NCI-H226 (cell line): ENCODE results near the gene TMCC1.
A peak's percentile ranks its signal among the peaks of the same experiment; 100 is the strongest.
"Not testable (repeated sequence)": the region's sequence is repeated elsewhere in the genome, so short reads cannot be mapped to it uniquely, and the experiment has no call there.

ENCODE experiments used
- DNase-seq: peaks from one replicate; pipeline ENCODE4 v3.0.0-alpha.2; 2015

The TMCC1 gene

DNA sequence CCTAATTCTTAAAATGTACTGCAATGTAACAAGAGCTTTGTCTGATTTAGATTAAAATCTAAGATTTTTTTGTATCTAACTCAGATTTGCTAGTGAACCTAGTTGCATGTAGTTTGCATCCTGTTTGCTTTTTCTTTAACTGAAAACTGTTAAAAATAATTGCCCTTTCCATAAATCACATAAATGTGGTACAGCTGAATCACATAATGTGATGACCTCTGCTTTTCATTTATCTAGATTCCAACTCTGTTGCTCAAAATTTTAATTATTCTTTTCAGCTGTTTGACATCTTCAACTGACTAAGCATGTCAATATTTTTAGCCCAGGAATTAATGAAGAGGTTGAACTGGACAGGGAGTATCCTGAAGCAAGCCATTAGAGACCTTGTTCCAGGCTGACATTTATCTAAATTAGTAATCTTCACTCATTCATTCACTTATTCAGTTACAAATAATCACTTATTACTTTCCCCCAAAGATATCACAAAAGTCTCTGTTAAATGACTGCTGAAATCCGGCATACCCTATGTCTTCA lies 185.1 kb downstream of the TMCC1 start:
- DNase-seq: no peak

DNA sequence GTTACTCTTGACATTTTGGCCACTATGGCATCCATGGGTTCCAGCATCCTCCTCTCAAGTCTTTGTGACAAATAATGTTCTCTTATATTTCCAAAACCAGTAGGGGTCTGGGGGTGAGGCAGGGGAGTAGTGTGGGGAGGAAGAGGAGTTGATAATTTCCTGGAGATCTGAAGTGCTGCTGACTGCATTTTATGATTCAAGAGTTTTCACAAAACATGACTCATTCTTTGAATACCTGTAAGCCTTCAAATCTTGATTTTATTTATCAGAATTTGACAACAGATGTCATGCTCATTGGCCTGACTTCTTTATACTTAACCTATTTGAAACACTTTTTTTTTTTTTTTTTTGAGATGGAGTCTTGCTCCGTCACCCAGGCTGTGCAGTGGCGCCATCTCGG lies 188.2 kb downstream of the TMCC1 start:
- DNase-seq: no peak

DNA sequence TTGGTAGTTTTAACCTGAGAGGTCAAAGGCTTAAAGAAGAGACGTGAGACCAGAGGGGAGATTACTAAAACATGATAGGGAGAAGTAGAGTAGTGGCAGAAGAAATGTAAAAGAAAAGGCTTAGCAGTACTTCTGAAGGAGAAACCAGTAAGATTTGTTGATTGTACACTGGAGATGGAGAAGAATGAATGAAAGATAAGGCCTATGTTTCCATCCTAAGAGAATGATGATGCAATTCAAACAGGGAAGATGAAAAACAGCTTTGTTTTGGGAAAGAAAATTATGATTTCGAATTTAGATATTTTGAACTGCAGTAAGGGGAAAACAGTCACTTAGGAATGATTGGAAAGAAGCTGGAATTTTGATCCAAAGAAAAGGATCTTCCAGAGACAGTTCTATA lies 189.6 kb downstream of the TMCC1 start:
- DNase-seq: no peak

- DNase-seq: no peak
These were observed 190.4 kb downstream of the TMCC1 start for GRCh38 chr3:129702934-129703712.

- DNase-seq: no peak
These were observed 192.3 kb downstream of the TMCC1 start for GRCh38 chr3:129701161-129701560.

GRCh38 chr3:129699612-129700011 lies 193.9 kb downstream of the TMCC1 start:
- no peak for DNase-seq

GRCh38 chr3:129699199-129699598 lies 194.3 kb downstream of the TMCC1 start:
- DNase-seq: no peak

DNA sequence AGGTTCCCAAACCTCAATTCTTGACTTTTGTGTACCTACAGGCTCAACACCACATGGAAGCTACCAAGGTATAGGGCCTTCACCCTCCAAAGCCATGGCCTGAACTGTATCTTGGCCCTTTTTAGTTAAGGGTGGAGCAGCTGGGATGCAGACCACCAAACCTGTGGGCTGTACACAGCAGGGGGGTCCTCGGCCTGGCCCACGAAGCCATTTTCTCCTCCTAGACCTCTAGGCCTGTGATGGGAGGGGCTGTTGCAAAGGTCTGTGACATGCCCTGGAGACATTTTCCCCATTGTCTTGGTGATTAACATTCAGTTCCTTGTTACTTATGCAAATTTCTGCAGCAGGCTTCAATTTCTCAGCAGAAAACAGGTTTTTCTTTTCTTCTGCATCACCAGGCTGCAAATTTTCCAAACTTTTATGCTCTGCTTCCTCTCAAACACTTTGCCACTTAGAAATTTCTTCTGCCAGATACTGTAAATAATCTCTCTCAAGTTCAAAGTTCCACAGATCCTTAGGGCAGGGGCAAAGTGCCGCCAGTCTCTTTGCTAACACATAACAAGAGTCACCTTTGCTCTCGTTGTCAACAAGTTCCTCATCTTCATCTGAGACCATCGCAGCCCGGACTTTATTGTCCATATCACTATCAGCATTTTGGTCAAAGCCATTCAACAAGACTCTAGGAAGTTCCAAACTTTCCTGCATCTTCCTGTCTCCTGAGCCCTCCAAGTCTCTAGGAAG lies 196.1 kb downstream of the TMCC1 start:
- no peak for DNase-seq

DNA sequence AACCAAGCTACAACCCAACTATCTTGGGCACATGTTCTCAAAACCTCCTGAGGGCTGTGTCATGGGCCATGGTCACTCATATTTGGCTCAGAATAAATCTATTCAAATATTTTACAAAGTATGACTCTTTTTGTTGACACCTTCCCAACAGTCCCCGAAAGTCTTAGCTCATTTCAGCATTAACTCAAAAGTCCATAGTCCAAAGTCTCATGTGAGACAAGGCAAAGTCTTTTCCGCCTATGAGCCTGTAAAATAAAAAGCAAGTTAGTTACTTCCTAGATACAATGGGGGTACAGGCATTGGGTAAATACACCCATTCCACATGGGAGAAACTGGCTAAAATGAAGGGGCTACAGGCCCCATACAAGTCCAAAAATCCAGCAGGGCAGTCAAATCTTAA lies 197.1 kb downstream of the TMCC1 start:
- not testable (repeated sequence) for DNase-seq

GRCh38 chr3:129695230-129695629 lies 198.3 kb downstream of the TMCC1 start:
- DNase-seq: no peak

DNA sequence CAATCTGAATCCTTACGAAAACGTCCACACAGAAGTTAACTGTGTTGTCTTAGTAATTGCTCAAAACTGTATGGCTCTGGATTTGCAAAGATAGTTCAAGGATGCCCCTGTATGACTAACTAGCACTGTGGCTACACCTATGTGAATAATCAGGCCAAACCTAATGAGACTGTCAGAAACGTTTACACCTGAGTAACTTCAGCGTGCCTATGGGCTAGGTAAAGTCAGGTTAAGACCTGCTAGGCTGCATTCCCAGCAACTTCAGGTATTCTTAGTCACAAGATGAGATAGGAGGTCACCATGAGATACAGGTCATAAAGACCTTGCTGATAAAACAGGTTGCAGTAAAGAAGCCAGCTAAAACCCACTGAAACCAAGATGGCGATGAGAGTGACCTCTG lies 199.3 kb downstream of the TMCC1 start:
- no peak for DNase-seq

GRCh38 chr3:129692743-129693142 lies 200.8 kb downstream of the TMCC1 start:
- DNase-seq: no peak

DNA sequence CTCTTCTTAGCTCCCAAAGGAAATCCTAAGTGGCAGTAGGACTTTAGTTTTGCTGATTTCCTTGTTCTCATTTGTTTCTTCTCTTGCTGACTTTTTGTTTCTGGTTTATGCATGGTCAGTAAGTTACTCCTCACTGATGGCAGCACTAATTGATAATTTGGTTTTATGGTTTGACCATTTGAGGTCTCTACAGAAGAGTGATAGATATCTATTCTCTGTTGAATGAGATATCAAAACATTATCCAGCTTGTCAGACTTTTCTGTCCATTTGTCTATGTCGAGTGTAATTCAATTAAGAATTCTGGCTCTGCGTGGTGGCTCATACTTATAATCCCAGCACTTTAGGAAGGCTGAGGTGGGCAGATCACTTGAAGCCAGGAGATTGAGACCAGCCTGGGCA lies 202.5 kb downstream of the TMCC1 start:
- DNase-seq: no peak

- peak; percentile 36 for DNase-seq
These were observed 203.1 kb downstream of the TMCC1 start for GRCh38 chr3:129690406-129690805.

- DNase-seq: no peak
These were observed 204.5 kb downstream of the TMCC1 start for GRCh38 chr3:129689036-129689435.

DNA sequence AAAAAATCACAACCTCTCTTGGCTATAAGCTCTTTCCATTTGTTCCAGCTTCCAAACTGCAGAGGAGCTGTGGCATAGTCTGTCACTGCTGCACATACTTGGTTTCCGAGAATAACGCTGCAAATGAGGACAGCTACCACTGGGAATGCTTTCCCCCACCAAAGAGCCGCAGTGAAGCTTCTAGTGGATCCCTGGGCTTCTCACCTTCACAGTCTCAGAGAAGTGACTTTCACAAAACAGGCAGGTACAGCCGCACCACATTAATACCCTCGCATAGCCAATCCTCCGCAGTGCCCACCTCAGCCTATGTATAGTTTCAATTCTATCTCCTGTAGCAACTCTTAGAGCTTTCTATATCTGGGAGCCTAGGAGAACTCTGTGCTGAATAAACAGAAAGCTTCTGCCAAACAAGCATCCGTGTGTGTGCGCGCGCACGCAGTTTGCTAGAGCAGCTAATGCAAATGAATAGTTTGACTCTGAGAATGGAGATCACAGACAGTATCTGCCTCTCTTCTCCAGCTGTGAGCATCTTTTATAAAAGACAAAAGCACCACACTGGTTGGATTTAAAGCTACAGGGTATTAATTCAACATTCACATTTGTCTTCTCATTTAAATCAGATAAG lies 205.1 kb downstream of the TMCC1 start:
- DNase-seq: no peak

DNA sequence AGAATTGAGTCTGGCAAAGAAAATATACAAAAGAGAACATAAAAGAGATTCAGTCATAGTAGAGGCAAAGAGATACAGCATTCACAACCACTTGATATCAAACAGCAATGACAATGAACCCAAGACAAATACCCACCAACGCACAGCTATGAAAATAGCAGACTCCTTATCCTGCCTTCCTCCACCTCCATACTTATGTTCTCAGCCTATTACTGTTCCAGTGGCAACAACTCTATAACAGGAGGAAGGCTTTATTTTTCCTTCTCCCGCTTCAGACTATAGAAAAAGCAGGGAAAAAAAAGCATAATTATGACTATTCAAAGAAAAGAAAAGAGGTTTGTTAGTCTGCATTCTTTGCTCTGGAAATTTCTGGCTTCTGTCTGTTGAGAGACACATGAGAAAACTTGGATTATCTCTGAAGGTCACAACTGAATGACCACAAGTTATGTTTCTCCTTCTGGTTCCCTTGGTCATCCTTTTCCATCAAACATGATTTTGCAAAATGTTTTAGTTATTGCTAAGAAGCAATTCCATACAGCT lies 205.9 kb downstream of the TMCC1 start:
- DNase-seq: no peak

GRCh38 chr3:129686941-129687340 lies 206.6 kb downstream of the TMCC1 start:
- DNase-seq: peak; percentile 26

DNA sequence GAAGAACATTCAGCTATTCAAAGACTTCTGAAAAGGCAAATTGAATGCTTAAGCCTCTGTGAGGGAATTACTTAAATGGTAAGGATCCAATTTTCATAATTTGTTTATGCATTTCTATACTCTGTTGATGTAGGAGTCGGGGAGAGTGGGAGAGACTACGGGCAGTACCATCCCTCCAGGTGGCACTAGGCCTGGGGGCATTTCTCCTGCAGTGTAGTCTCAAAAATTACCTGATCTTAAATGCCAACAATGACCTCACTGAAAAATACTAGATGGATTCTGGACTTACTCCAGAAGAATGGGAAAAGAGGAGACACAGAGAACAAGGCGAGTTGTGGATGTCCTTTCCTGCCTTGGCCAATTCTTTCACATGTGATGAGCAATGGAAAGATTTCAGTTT lies 209.2 kb downstream of the TMCC1 start:
- peak; percentile 18 for DNase-seq

GRCh38 chr3:129683201-129683600 lies 210.3 kb downstream of the TMCC1 start:
- DNase-seq: no peak

DNA sequence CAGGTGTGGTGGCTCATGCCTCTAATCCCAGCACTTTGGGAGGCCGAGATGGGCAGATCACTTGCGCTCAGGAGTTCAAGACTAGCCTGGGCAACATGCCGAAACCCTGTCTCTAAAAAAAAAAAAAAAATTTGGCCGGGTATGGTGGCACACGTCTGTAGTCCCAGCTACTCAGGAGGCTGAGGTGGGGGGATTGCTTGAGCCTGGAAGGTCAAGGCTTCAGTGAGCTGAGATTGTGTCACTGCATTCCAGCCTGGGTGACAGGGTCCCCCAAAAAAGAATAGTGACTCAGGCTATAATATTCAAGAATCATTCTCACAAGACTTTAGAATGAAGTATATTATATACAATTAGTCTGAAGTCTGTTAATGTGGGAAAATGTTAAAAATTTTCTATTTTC lies 216.5 kb downstream of the TMCC1 start:
- DNase-seq: no peak

- DNase-seq: not testable (repeated sequence)
These were observed 218.8 kb downstream of the TMCC1 start for GRCh38 chr3:129674798-129675123.
